HG02642 (cell line): ENCODE results near the gene PDE9A.

Experiments used
- ATAC-seq: cut with Tn5 transposase; IDR thresholded peaks from one replicate; pipeline ENCODE4 v1.9.1; 2021; ENCODE audit warnings: mild to moderate bottlenecking; ENCODE audit not compliant: unreplicated experiment, poor library complexity

Gene PDE9A

GRCh38 chr21:42732033-42732410, 78.6 kb downstream of the PDE9A start:
- no peak for ATAC-seq

- ATAC-seq, result no peak
These were observed 79.7 kb downstream of the PDE9A start for GRCh38 chr21:42733037-42733627.

DNA sequence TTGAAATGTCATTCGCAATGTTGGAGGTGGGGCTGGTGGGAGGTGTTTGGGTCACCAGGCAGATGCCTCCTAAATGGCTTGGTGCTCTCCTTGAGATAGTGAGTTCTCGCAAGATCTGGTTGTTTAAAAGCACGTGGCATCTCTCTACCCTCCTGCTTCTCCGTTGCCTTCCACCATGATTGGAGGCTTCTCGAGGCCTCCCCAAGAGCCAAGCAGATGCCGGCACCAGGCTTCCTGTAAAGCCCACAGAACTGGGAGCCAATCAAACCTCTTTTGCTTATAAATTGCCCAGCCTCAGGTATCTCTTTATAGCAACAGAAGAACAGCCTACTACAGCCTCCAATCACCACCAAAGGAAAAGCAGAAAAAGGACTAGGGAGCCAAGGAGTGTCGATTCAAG, 80.5 kb downstream of the PDE9A start:
- no peak for ATAC-seq

- ATAC-seq, result no peak
These were observed 81.0 kb downstream of the PDE9A start for GRCh38 chr21:42734323-42734971.

GRCh38 chr21:42735061-42735460, 81.6 kb downstream of the PDE9A start:
- ATAC-seq, result no peak

GRCh38 chr21:42735944-42736343, 82.5 kb downstream of the PDE9A start:
- no peak for ATAC-seq

GRCh38 chr21:42736646-42737350, 83.4 kb downstream of the PDE9A start:
- no peak for ATAC-seq

- ATAC-seq, result no peak
These were observed 84.7 kb downstream of the PDE9A start for GRCh38 chr21:42737951-42738590.

DNA sequence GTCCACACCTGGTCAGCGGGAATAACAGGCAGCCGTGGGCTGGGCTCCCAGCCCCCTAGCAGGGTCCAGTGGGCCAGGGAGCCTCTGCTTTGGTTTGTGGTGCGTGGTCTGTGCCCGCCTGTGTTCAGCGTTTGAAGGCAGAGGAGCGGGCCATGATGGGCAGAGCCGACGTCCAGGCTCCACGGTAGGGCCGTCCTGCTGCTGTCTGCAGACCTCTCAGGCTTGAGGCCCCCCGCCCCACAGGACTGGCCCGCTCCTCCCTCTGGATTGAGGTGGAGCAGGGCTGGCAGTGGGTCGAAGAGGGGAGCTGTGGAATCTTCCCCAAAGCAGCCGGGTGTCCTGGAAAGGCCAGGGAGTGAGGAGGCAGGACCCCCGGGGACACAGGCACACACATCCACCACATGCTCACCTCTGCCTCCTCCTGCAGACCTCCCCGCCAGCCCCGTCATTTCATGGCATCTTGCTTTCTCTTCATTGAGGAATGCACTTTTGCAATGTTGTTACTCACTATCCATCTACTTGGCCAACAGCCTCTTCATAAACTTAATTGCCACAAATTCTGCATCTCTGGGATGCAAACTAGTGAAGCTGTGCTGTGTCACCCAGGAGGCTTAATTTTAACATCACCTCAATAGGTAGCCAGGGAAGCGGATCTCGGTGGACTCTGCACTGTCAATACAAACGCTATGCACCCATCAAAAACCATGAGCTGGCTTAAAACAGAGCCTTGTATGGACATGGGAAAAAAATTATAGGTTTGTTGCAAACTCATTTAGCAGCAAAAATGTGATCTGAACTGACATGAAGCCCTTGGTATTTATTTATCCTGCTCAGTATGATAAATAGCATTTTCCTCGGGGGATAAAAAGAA, 85.9 kb downstream of the PDE9A start:
- ATAC-seq, result no peak

DNA sequence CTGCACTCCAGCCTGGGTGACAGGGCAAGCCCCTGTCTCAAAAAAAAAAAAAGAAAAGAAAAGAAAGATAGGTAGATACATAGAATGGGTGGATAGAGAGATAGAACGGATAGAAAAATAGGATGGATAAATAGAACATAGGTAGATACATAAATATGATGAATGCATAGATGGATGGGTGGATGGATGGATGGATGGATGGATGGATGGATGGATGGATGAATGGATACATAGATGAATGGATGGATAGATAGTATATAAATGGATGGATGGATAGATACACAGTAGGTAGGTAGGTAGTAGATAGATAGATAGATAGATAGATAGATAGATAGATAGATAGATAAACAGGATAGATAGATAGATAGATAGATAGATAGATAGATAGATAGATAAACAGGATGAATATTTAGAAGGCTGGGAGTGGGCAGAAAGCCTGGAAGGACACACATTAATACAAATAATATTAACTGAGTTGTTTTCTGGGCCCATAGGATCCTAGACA, 87.0 kb downstream of the PDE9A start:
- ATAC-seq, result no peak

GRCh38 chr21:42741066-42741465, 87.6 kb downstream of the PDE9A start:
- no peak for ATAC-seq

- no peak for ATAC-seq
These were observed 91.4 kb downstream of the PDE9A start for GRCh38 chr21:42744520-42745445.

- no peak for ATAC-seq
These were observed 92.3 kb downstream of the PDE9A start for GRCh38 chr21:42745511-42746239.

DNA sequence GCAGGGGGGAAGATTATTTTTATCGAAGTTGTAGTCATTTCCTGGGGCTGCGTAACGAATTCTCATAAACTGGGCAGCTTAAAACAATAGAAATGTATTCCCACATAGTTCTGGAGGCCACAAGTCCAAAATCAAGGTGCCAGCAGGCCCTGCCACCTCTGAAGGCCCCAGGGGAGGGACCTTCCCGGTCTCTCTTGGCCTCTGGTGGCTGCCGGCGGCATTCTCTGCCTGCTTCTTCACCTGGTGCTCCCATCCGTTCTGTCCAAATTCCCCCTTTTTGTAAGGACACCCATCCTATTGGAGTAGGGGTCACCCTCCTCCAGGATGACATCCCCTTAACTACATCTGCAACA, 92.8 kb downstream of the PDE9A start:
- no peak for ATAC-seq

DNA sequence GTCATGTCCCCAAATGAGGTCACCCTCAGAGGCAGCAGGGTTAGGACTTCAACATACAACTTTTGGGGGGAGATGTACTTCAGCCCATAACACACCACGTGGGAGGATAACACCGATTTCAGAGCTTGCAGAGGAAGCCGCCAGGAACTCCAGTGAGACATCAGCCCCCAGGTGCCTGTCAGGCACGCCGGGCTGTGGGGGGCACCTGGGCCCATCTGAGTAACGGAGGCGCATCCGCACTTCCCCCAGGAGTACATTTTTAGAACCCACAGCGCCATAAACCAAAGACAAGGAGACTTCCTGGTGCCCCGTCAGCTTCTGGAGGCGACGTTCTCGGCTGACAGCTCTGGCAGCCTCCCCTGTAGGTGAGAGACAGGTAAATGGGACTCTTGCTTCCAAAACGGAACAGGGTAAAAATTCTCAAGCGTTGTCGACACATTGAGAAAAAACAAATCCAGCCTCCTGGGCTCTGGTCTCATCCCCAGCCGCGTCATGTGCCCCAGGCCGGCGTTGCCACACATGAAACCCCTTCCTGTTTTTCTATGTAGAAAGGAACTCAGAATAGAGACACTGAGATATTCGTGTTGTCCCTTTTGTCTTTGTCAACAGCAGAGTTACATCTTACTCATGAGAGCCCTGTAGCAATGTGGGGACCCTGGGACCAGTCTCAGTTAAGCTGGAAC, 93.3 kb downstream of the PDE9A start:
- no peak for ATAC-seq

GRCh38 chr21:42747276-42747701, 93.9 kb downstream of the PDE9A start:
- ATAC-seq, result no peak

GRCh38 chr21:42747746-42748351, 94.4 kb downstream of the PDE9A start:
- ATAC-seq, result no peak
